NCI-H128 (cell line): ENCODE data around the gene EZH2.

Experiments used
- DNase-seq: peaks from one replicate; lab custom pipeline; 2025; ENCODE audit not compliant: unreplicated experiment; lab: John Stamatoyannopoulos, UW

Gene EZH2

DNA sequence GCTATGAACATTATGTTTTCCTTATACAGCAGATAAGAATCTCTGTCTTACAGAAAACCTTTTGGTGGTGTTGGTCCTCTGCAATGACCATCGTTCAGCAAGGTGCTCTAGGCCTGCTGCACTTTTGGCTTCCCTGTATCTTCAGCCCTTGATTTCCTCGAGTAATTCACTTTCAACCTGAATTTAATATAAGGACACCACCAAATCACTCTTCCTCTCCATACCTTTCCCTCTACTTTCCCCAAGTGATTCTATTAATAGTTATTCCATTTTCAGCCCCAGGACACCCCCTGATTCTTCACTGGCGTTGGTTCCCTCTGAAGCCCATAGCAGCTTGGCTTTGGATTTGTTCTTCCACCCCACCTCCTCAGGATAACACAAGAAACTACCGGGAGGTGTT, 72.2 kb downstream of the EZH2 start:
- DNase-seq, result no peak

GRCh38 chr7:148809856-148810255, 74.2 kb downstream of the EZH2 start:
- DNase-seq, result no peak

- DNase-seq, result no peak
These were observed 76.7 kb downstream of the EZH2 start for GRCh38 chr7:148807436-148807835.

DNA sequence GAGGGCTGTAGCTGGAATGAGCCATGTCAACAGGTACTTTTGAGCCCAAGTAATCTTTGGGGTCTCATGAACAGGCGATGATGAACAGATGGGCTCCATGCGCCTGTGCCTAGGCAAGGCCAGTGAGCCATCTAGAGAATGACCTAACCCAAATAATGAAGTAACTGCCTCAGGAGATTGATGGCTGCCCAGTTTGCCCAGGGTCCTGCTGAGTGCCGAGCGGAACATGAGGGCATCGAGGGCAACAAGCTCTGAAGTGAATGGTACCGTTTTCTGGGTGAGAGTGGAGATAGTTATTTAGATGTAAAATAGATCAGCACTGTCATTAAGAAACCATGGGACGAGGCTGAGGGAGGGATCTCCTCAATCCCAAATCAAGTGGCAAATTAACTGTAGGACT, 77.9 kb downstream of the EZH2 start:
- no peak for DNase-seq

DNA sequence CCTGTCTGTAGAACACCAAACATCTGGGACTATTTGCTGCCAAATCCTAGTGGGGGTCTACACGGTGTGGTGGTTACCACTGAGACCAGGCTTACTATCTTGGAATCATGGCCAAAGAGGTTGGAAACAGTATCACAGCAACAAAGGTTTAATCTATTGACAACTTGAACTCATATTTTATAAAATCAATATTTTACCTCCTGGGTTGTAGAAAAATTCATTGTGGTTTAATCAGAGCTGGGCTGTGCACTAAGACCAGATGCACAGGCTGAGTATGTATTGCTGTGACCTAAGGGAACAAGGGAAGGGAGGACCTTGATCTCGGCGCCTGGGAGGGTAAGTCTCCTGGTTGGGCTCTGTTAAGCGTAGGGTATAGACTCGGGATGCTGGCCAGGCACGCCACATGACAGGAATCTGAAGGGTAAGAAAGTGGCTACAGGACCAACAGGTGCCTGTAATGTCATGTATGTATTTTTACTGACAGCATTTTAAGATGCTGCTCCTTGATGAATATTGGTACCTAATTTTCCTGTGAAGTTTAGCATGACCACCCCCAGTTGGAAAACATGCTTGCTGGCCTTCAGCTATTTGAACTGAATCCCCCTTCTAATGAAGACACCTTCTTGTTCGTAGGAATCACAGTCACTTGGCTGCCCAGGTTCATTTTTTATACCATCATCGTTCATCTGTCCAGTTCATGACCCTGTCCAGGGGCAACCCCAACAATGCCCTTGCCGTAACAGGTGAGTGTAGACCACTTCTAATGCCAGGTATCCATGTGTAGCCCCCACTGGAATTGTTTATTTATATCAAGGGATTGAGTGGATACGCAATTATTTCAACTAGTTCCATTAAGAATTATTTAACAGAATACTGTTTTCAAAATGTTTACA, 79.5 kb downstream of the EZH2 start:
- DNase-seq, result no peak

GRCh38 chr7:148803094-148803493, 81.0 kb downstream of the EZH2 start:
- DNase-seq, result no peak

DNA sequence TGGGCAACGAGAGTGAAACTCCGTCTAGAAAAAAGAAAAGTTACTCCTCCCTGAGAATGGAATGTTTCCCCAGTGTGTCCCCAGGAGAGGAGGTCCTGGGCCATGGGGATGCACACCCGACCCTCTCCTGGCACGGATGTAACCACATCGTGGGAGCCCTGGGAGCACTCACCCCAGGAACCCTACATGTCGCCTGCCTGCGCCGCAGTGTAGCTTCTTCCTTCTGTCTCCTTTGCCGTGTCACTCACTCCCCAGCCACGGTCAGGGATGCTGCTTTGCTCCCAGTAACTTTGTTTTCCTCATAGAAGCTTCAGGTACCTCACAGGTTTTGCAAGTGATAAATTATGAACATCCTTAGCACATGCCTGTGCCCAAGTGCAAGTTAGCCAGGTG, 82.0 kb downstream of the EZH2 start:
- no peak for DNase-seq

DNA sequence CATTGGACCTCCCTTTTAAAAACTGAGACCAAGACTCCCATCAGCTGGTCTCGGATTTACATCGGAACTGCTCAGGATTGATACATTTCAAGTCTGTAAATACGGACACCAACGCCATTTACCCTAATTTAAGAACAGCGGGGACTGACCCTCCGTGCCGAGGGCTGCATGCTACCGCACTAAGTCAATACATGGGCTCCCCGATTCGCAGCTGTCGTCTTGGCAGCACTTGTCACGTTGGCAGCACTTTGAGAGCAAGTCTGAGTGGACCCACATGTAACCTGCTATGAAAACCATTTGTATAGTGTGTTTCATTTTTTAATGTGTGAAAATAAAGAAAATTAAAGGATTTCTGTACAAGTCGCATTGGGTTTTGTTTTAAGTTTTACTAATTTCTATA, 83.4 kb downstream of the EZH2 start:
- DNase-seq, result no peak

DNA sequence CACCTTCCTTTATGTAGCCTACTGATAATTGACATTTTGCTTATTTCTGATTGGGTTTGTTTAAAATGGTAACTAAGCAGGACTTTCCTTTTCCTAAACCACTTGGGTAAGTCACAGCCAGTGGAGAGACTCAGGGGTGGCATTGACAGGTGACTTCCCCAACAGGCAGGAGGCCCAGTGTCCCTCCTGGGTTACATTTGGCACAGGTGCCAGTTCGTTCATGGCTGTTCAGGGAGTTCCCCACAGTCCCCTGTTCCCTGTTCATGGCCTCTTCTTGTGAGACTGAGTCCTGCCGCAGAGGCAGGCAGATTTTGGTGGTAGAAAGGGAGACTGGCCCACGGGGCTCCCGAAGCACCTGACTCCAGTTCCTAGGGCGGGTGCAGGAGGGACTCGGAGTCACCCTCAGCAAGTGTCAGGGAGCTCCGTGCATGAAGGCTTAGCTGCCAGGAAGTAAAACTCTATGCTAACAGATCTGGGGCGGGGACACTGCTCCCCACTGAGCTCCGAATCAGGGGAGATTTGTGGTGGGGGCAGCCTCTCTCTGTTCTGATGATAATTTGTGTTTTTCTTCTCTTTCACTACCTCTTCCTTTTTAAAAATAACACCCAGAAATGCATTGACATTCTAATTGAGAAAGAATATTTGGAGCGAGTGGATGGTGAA, 84.1 kb downstream of the EZH2 start:
- DNase-seq, result no peak

GRCh38 chr7:148796841-148797240, 87.2 kb downstream of the EZH2 start:
- no peak for DNase-seq

- DNase-seq, result no peak
These were observed 89.6 kb downstream of the EZH2 start for GRCh38 chr7:148794476-148794875.

DNA sequence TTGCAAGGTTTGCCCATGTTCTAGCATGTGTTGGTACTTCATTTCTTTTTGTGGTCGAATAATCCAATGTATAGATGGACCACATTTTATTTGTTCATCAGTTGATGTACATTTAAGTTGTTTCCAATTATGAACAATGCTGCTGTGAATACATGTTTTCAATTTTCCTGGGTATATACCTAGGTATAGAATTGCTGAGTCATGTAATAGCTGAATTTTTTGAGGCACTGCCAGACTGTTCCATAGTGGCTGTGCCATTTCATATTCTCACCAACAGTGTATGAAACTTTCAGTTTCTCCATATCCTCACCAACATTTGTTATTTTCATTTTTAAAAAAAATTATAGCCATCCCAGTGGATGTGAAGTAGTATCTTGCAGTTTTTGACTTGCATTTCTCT, 90.5 kb downstream of the EZH2 start:
- no peak for DNase-seq

GRCh38 chr7:148791546-148791945, 92.5 kb downstream of the EZH2 start:
- no peak for DNase-seq

- DNase-seq, result no peak
These were observed 93.2 kb downstream of the EZH2 start for GRCh38 chr7:148790850-148791249.

DNA sequence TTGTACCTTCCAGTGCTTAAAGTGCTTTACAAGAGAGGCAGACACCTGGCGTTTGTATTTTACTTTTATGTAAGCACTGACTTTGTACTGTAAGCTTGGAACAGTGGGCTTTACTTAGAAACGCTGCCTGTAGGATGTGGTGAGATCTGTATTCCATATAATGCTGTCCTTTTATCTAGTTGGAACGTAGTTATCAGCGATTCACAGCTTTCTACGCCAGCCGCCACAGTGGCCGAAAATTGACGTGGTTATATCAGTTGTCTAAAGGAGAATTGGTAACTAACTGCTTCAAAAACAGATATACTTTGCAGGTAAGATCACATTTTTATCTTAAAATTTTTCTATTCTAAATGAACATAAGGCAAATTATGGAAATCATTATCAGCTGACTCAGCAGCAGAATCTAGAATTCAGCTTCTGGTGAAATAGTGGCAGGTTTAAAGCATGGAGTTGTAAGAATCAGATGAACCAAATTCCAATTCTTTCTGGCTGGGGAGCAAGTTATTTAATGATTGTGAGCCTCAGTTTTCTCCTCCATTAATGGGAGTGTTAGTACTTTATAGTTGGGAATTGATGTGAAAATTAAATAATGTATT, 93.9 kb downstream of the EZH2 start:
- DNase-seq, result no peak

GRCh38 chr7:148789220-148789619, 94.9 kb downstream of the EZH2 start:
- DNase-seq, result no peak

DNA sequence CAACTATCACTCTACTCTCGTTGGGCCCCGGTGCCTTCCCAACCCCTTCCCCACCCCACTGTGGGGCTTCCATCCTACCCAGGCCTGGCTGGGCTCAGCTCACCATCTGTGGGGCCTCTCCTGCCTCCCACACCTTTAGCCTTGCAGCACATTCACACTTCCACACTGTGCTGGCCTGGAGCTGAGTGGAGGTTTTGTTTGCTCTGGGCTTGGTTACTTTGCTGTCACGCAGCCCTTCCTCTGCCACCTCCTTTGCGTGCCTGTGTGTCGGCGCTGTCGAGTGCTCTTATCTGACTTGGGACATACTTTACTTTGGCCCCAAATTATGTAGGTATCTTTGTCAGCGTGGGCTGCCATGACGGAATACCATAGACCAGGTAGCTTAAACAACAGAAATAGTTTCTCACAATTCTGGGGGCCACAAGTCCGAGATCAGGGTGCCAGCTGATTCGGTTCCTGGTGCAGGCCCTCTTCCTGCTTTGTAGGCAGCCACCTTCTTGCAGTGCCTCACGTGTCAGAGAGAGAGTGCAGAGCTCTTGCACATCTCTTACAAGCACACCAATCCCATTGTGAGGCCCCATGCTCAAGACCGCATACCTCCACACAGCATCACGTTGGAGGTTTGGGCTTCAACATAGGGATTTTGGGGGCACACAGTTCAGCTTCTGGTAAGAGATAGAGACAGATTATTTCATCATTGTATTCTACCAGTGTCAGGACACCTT, 96.4 kb downstream of the EZH2 start:
- no peak for DNase-seq

GRCh38 chr7:148783801-148784527, 100.1 kb downstream of the EZH2 start:
- DNase-seq, result no peak

DNA sequence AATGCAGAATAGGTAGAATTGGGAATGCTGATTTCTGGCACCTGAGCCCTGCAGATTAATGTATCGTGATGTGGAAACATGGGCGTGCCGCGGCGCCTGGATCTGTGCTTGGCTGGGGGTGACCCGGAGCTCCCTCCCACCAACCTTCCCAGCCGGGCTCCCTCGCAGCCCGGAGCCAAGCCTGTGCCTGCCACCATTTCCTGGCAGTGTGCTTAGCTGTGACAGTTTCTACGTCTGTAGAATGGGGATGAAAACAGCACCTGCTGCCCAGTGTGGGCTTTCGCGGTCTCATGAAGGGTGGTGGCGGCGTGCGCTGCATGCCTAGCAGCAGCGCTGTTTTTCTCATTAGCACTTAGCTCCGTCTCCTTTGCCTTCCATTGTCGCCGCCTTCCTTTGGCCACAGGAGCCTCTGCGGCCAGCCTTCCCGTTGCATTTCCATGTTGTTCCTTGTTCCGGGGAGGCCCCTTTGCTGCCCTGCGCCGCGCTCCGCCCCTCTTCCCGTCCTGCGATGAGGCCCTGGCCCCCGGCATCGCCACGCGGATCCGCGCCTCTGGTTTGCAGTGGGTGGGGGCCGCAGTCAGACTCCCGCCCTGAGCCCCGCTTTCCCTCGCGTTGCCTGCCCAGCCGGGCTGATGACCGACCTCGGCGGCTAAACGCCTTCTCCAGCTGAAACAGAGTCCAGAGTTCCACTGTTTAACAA, 101.2 kb downstream of the EZH2 start:
- DNase-seq, result no peak

- no peak for DNase-seq
These were observed 109.6 kb downstream of the EZH2 start for GRCh38 chr7:148774471-148774870.
